ENCODE results near the gene ZFP90. TPM values are rescaled to one million over a fixed set of nuclear protein-coding genes. Genes with fewer than 3 reads are reported as not detected.

ZFP90 gene
- total and polyA plus RNA-seq, 9 of the 15 experiments (the other 6 are each of a cell fraction or from before 2014, with no cell fraction given) = 0.66 to 2.9 (median 2.3) TPM

DNA sequence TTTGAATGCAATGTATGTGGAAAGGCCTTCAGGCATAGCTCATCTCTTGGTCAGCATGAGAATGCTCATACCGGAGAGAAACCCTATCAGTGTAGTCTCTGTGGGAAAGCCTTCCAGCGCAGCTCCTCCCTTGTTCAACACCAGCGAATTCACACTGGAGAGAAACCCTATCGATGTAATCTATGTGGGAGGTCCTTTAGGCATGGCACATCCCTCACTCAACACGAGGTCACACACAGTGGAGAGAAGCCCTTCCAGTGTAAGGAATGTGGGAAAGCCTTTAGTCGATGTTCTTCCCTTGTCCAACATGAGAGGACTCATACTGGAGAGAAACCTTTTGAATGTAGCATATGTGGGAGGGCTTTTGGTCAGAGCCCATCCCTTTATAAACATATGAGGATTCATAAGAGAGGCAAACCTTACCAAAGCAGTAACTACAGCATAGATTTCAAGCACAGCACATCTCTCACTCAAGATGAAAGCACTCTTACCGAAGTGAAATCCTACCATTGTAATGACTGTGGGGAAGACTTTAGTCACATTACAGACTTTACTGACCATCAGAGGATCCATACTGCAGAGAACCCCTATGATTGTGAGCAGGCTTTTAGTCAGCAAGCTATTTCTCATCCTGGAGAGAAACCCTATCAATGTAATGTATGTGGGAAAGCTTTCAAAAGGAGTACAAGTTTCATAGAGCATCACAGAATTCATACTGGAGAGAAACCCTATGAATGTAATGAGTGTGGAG, 24.7 kb downstream of the ZFP90 start:
- Histone ChIP-seq H3K9ac (ENCODE audit: insufficient read depth in 1 of 2, low read depth in 2 of 2, low read length in 2 of 2) (no peak overlapping the region), H3K36me3 (ENCODE audit: control insufficient read depth, insufficient read depth, low read length) (no peaks in the 10 kb centered on the region), H3K4me1 (replicated peaks in 1 of 2; ENCODE audit: control insufficient read depth in 2 of 2, insufficient read depth in 2 of 2, low read length in 2 of 2) (no peaks in the 10 kb centered on the region), H3K9me1 (ENCODE audit: control insufficient read depth, insufficient read depth, low read length) (no peaks in the 10 kb centered on the region), H3K27me3 (ENCODE audit: control insufficient read depth in 2 of 2, insufficient read depth in 2 of 2, low read length in 2 of 2) (no peaks in the 10 kb centered on the region), H2AFZ (ENCODE audit: low read depth, low read length) (no peak overlapping the region), H3K4me3 (no peak overlapping the region), H3K27ac (ENCODE audit: extremely low read depth, low read depth, low read length) (no peak overlapping the region), H3K79me2 (ENCODE audit: control insufficient read depth, insufficient read depth, low read length) (no peaks in the 10 kb centered on the region), H3K4me2 (ENCODE audit: insufficient read depth, low read length) (no peak overlapping the region), H3K9me3 (replicated peaks; ENCODE audit: control insufficient read depth, insufficient read depth, low read depth, low read length) (peaks cover 16% of the 10 kb centered on the region), H4K20me1 (replicated peaks; ENCODE audit: control insufficient read depth, insufficient read depth, low read length) (no peaks in the 10 kb centered on the region)
- no TSS peak for BruUV-seq (replicated peaks)
- ChIA-PET CTCF (ENCODE audit: low intra/inter-chr PET ratio) (no interaction called here), POLR2A (interaction anchor here (1.4 kb wide), 1 partner anchor 8 kb away, joined by 4 read pairs; no protein-coding TSS in a partner anchor)
- intact Hi-C loops (cut with micrococcal nuclease) = no loop called here
- ATAC-seq = no peak
- FAIRE-seq = no peak
- 3% methylated on average over 7 of the region's 7 CpGs for WGBS (ENCODE audit: insufficient coverage, low coverage, missing lambda C conversion rate)
- in situ Hi-C loops (cut with MboI) = no loop called here
- DNase-seq (ENCODE audit: extremely low read depth in 1 of 4, low spot score in 3 of 4) = no peak
- TF ChIP-seq CBX5 (IDR thresholded peaks at IDR 0.05; ENCODE audit: borderline replicate concordance, low read depth) (peak; percentile 61), ZNF175 (CRISPR knock-in tag; IDR thresholded peaks at IDR 0.05; ENCODE audit: low read depth) (no peak), HDAC2 (IDR thresholded peaks at IDR 0.05) (no peak), ZNF41 (CRISPR knock-in tag; conservative IDR thresholded peaks at IDR 0.05) (no peak), EP400 (IDR thresholded peaks at IDR 0.05) (no peak), FOXJ3 (CRISPR knock-in tag; IDR thresholded peaks at IDR 0.05) (no peak), ZNF274 (IDR thresholded peaks at IDR 0.05; ENCODE audit: borderline replicate concordance, low read depth, low read length) (peak; percentile 99; the same call in 1 of the 2 replicates), TSC22D4 (tag; IDR thresholded peaks at IDR 0.05) (no peak), GATAD2A (IDR thresholded peaks at IDR 0.05) (no peak), ZNF668 (CRISPR knock-in tag; IDR thresholded peaks at IDR 0.05) (no peak), HOXB6 (CRISPR knock-in tag; IDR thresholded peaks at IDR 0.05; ENCODE audit: borderline replicate concordance) (no peak), PURB (CRISPR knock-in tag; IDR thresholded peaks at IDR 0.05; ENCODE audit: low read depth) (no peak), ZNF174 (CRISPR knock-in tag; IDR thresholded peaks at IDR 0.05) (no peak), TRIM28 (IDR thresholded peaks at IDR 0.05) (0 out of 2 replicates have a peak, but pooled peaks have one; percentile 47), ZNF75A (CRISPR knock-in tag; IDR thresholded peaks at IDR 0.05) (peak; percentile 93), NFIC (IDR thresholded peaks at IDR 0.05) (no peak), PHB2 (IDR thresholded peaks at IDR 0.05; ENCODE audit: low read depth) (no peak)
- TF ChIP-seq, protein P1, sequence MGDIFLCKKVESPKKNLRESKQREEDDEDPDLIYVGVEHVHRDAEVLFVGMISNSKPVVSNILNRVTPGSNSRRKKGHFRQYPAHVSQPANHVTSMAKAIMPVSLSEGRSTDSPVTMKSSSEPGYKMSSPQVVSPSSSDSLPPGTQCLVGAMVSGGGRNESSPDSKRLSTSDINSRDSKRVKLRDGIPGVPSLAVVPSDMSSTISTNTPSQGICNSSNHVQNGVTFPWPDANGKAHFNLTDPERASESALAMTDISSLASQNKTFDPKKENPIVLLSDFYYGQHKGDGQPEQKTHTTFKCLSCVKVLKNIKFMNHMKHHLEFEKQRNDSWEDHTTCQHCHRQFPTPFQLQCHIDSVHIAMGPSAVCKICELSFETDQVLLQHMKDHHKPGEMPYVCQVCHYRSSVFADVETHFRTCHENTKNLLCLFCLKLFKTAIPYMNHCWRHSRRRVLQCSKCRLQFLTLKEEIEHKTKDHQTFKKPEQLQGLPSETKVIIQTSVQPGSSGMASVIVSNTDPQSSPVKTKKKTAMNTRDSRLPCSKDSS (IDR thresholded peaks at IDR 0.05; ENCODE audit: low read depth, partially characterized antibody) = peak; percentile 38
- TF ChIP-seq, protein P2, sequence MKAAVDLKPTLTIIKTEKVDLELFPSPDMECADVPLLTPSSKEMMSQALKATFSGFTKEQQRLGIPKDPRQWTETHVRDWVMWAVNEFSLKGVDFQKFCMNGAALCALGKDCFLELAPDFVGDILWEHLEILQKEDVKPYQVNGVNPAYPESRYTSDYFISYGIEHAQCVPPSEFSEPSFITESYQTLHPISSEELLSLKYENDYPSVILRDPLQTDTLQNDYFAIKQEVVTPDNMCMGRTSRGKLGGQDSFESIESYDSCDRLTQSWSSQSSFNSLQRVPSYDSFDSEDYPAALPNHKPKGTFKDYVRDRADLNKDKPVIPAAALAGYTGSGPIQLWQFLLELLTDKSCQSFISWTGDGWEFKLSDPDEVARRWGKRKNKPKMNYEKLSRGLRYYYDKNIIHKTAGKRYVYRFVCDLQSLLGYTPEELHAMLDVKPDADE (conservative IDR thresholded peaks at IDR 0.05; ENCODE audit: control insufficient read depth, low read depth, low read length) = 0 out of 2 replicates have a peak, but pooled peaks have one; percentile 38
- TF ChIP-seq, protein P3, sequence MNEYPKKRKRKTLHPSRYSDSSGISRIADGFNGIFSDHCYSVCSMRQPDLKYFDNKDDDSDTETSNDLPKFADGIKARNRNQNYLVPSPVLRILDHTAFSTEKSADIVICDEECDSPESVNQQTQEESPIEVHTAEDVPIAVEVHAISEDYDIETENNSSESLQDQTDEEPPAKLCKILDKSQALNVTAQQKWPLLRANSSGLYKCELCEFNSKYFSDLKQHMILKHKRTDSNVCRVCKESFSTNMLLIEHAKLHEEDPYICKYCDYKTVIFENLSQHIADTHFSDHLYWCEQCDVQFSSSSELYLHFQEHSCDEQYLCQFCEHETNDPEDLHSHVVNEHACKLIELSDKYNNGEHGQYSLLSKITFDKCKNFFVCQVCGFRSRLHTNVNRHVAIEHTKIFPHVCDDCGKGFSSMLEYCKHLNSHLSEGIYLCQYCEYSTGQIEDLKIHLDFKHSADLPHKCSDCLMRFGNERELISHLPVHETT (CRISPR knock-in tag; conservative IDR thresholded peaks at IDR 0.05 in 1 of 2, IDR thresholded peaks at IDR 0.05 in 1 of 2) = no peak

Data from K562 (cell line).